NCI-H774 (cell line): Measurements from ENCODE around the gene TTC27.

Experiments
- DNase-seq: peaks from one replicate; lab custom pipeline; 2025; lab: John Stamatoyannopoulos, UW

Gene TTC27

GRCh38 chr2:32668254-32668653 is 40.4 kb downstream of the TTC27 start:
- no peak for DNase-seq

- DNase-seq = no peak
Measured at GRCh38 chr2:32671885-32672533, 44.2 kb downstream of the TTC27 start.

- no peak for DNase-seq
Measured at GRCh38 chr2:32678825-32679224, 51.0 kb downstream of the TTC27 start.

- DNase-seq = no peak
Measured at GRCh38 chr2:32680942-32681341, 53.1 kb downstream of the TTC27 start.

GRCh38 chr2:32683520-32684086 is 55.8 kb downstream of the TTC27 start:
- no peak for DNase-seq

GRCh38 chr2:32688541-32688940 is 60.7 kb downstream of the TTC27 start:
- DNase-seq = no peak

- no peak for DNase-seq
Measured at GRCh38 chr2:32691678-32692077, 63.8 kb downstream of the TTC27 start.

- no peak for DNase-seq
Measured at GRCh38 chr2:32696439-32696838, 68.6 kb downstream of the TTC27 start.

- no peak for DNase-seq
Measured at GRCh38 chr2:32697156-32697555, 69.3 kb downstream of the TTC27 start.

- DNase-seq = no peak
Measured at GRCh38 chr2:32699151-32699550, 71.3 kb downstream of the TTC27 start.

- no peak for DNase-seq
Measured at GRCh38 chr2:32701806-32702205, 74.0 kb downstream of the TTC27 start.

- no peak for DNase-seq
Measured at GRCh38 chr2:32702303-32703064, 74.6 kb downstream of the TTC27 start.

GRCh38 chr2:32706815-32707579 is 79.1 kb downstream of the TTC27 start:
- no peak for DNase-seq

GRCh38 chr2:32711219-32711618 is 83.4 kb downstream of the TTC27 start:
- DNase-seq = no peak

- DNase-seq = no peak
Measured at GRCh38 chr2:32711908-32712501, 84.2 kb downstream of the TTC27 start.

- DNase-seq = no peak
Measured at GRCh38 chr2:32712870-32713269, 85.0 kb downstream of the TTC27 start.

- no peak for DNase-seq
Measured at GRCh38 chr2:32714521-32714920, 86.7 kb downstream of the TTC27 start.

GRCh38 chr2:32715391-32715841 is 87.6 kb downstream of the TTC27 start:
- DNase-seq = no peak

GRCh38 chr2:32715981-32716380 is 88.1 kb downstream of the TTC27 start:
- DNase-seq = no peak

GRCh38 chr2:32716598-32716997 is 88.7 kb downstream of the TTC27 start:
- no peak for DNase-seq

- DNase-seq = no peak
Measured at GRCh38 chr2:32718752-32719151, 90.9 kb downstream of the TTC27 start.

GRCh38 chr2:32719430-32719829 is 91.6 kb downstream of the TTC27 start:
- no peak for DNase-seq
